ENCODE measurements around the gene TTC27.

The TTC27 gene
- total RNA-seq, result 20.9 to 23.9 (median 23.8) reads per million in 3 donors

GRCh38 chr2:32627814-32628579, at the start of gene TTC27:
TTC27 (plus strand) TSS chr2:32628050; CDS start chr2:32628293, 243 bp downstream.
- Histone ChIP-seq H3K27ac (ENCODE audit: insufficient read depth, low read length, poor library complexity, severe bottlenecking) (peak within 1 kb of the TSS; percentile 58), H3K36me3 (ENCODE audit: control insufficient read depth, insufficient read depth, low read length) (peaks cover 3% of the 10 kb centered on the region), H3K9me3 (ENCODE audit: control insufficient read depth, low read length) (no peaks in the 10 kb centered on the region), H3K4me3 (ENCODE audit: insufficient read depth, low read depth, low read length, poor library complexity, severe bottlenecking) (peak within 1 kb of the TSS; percentile 94), H3K4me1 (ENCODE audit: control insufficient read depth, insufficient read depth, low read length, poor library complexity, severe bottlenecking) (peaks cover 11% of the 10 kb centered on the region), H3K27me3 (replicated peaks; ENCODE audit: control insufficient read depth, insufficient read depth, low read length, poor library complexity, severe bottlenecking) (no peaks in the 10 kb centered on the region)
- DNase-seq, result peak; percentile 84 to 92 (median 92)

- Histone ChIP-seq H3K27me3 (replicated peaks; ENCODE audit: control insufficient read depth, insufficient read depth, low read length, poor library complexity, severe bottlenecking) (no peaks in the 10 kb centered on the region), H3K27ac (ENCODE audit: insufficient read depth, low read length, poor library complexity, severe bottlenecking) (no peak overlapping the region), H3K4me1 (ENCODE audit: control insufficient read depth, insufficient read depth, low read length, poor library complexity, severe bottlenecking) (peaks cover 10% of the 10 kb centered on the region), H3K4me3 (ENCODE audit: insufficient read depth, low read depth, low read length, poor library complexity, severe bottlenecking) (no peak overlapping the region), H3K9me3 (ENCODE audit: control insufficient read depth, low read length) (no peaks in the 10 kb centered on the region), H3K36me3 (ENCODE audit: control insufficient read depth, insufficient read depth, low read length) (peaks cover 1% of the 10 kb centered on the region)
- DNase-seq, result no peak
These were observed 36.0 kb upstream of the TTC27 start for GRCh38 chr2:32591669-32592463.

- H3K36me3 ChIP-seq (ENCODE audit: control insufficient read depth, insufficient read depth, low read length), result peaks cover 16% of the 10 kb centered on the region
These were observed 33.3 kb upstream of the TTC27 start for GRCh38 chr2:32594573-32594972.

GRCh38 chr2:32611366-32611765, 16.5 kb upstream of the TTC27 start:
- Histone ChIP-seq H3K36me3 (ENCODE audit: control insufficient read depth, insufficient read depth, low read length) (peaks cover 35% of the 10 kb centered on the region), H3K9me3 (ENCODE audit: control insufficient read depth, low read length) (no peaks in the 10 kb centered on the region), H3K4me3 (ENCODE audit: insufficient read depth, low read depth, low read length, poor library complexity, severe bottlenecking) (no peak overlapping the region), H3K27me3 (replicated peaks; ENCODE audit: control insufficient read depth, insufficient read depth, low read length, poor library complexity, severe bottlenecking) (no peaks in the 10 kb centered on the region), H3K4me1 (ENCODE audit: control insufficient read depth, insufficient read depth, low read length, poor library complexity, severe bottlenecking) (no peaks in the 10 kb centered on the region), H3K27ac (ENCODE audit: insufficient read depth, low read length, poor library complexity, severe bottlenecking) (no peak overlapping the region)
- no peak for DNase-seq

More at GRCh38 chr2:32594573-32594972, 33.3 kb upstream of the TTC27 start:
- no peak overlapping the region for H3K4me3 ChIP-seq (ENCODE audit: insufficient read depth, low read depth, low read length, poor library complexity, severe bottlenecking)
- H3K27ac ChIP-seq (ENCODE audit: insufficient read depth, low read length, poor library complexity, severe bottlenecking), result no peak overlapping the region
- H3K4me1 ChIP-seq (ENCODE audit: control insufficient read depth, insufficient read depth, low read length, poor library complexity, severe bottlenecking), result peaks cover 10% of the 10 kb centered on the region
- H3K9me3 ChIP-seq (ENCODE audit: control insufficient read depth, low read length), result no peaks in the 10 kb centered on the region
- DNase-seq, result no peak
- H3K27me3 ChIP-seq (replicated peaks; ENCODE audit: control insufficient read depth, insufficient read depth, low read length, poor library complexity, severe bottlenecking), result no peaks in the 10 kb centered on the region

DNA sequence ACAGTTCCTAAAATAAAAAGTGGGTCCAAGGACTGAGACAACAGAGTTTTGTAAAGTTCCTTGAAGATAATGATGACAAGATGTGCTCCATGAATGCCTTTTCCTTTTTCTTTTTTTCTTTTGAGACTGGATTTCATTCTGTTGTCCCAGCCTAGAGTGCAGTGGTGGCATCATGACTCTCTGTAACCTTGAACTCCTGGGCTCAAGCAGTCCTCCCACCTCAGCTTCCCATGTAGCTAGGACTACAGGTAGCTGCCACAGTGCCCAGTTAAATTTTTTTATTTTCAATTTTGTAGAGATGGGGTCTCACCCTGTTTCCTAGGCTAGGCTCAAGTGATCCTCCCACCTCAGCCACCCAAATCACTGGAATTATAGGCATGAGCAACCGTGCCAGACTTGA, 16.1 kb upstream of the TTC27 start:
- H3K27ac ChIP-seq (ENCODE audit: insufficient read depth, low read length, poor library complexity, severe bottlenecking), result no peak overlapping the region
- no peaks in the 10 kb centered on the region for H3K27me3 ChIP-seq (replicated peaks; ENCODE audit: control insufficient read depth, insufficient read depth, low read length, poor library complexity, severe bottlenecking)
- H3K4me1 ChIP-seq (ENCODE audit: control insufficient read depth, insufficient read depth, low read length, poor library complexity, severe bottlenecking), result no peaks in the 10 kb centered on the region
- H3K4me3 ChIP-seq (ENCODE audit: insufficient read depth, low read depth, low read length, poor library complexity, severe bottlenecking), result no peak overlapping the region
- peaks cover 38% of the 10 kb centered on the region for H3K36me3 ChIP-seq (ENCODE audit: control insufficient read depth, insufficient read depth, low read length)
- DNase-seq, result no peak
- no peaks in the 10 kb centered on the region for H3K9me3 ChIP-seq (ENCODE audit: control insufficient read depth, low read length)

DNA sequence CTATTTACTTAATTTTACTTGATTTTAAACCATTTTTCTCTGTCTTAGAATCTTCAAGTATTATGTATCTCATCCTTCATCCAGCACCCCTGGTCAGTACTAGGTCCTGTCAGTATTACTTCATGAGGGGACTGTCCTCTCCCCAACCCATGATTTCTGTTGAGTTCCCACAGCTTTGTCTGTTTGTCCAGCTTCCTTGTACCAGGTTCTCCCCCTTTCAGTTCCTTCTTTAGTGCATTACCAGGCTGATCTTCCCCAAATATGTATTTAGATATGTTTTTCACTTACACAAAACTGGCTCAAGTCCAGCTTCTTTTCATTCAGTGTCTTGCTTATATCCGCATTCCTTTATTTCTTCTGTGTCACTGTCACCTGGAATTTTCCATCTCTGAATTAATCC, 13.8 kb upstream of the TTC27 start:
- Histone ChIP-seq H3K4me1 (ENCODE audit: control insufficient read depth, insufficient read depth, low read length, poor library complexity, severe bottlenecking) (no peaks in the 10 kb centered on the region), H3K36me3 (ENCODE audit: control insufficient read depth, insufficient read depth, low read length) (peaks cover 46% of the 10 kb centered on the region), H3K27ac (ENCODE audit: insufficient read depth, low read length, poor library complexity, severe bottlenecking) (no peak overlapping the region), H3K4me3 (ENCODE audit: insufficient read depth, low read depth, low read length, poor library complexity, severe bottlenecking) (no peak overlapping the region), H3K27me3 (replicated peaks; ENCODE audit: control insufficient read depth, insufficient read depth, low read length, poor library complexity, severe bottlenecking) (no peaks in the 10 kb centered on the region), H3K9me3 (ENCODE audit: control insufficient read depth, low read length) (no peaks in the 10 kb centered on the region)
- no peak for DNase-seq

DNA sequence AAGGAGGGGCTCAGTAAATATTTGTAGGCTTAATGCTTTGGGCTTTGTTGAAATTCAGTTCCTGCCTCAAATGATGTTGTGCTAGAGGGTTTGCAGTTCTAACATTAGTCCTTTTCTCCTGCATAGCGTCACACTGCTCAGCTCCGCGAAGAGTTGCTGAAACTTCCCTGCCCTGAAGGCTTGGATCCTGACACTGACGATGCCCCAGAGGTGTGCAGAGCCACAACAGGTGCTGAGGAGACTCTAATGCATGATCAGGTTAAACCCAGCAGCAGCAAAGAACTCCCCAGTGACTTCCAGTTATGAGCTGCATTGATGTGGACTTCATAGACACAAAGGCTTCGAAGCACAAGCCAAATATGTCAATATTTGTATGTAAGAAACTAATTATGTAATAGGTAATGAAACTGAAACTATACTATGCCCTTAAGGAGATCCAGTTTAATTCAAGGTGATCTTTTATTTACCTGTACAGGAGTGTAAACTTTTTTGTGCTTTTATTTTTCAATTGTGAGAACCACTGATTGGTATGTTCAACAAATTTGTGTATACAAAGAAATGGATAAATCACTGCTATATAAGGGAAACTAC, 10.2 kb upstream of the TTC27 start:
- Histone ChIP-seq H3K4me3 (ENCODE audit: insufficient read depth, low read depth, low read length, poor library complexity, severe bottlenecking) (no peak overlapping the region), H3K27me3 (replicated peaks; ENCODE audit: control insufficient read depth, insufficient read depth, low read length, poor library complexity, severe bottlenecking) (no peaks in the 10 kb centered on the region), H3K36me3 (ENCODE audit: control insufficient read depth, insufficient read depth, low read length) (peaks cover 28% of the 10 kb centered on the region), H3K9me3 (ENCODE audit: control insufficient read depth, low read length) (no peaks in the 10 kb centered on the region), H3K4me1 (ENCODE audit: control insufficient read depth, insufficient read depth, low read length, poor library complexity, severe bottlenecking) (no peaks in the 10 kb centered on the region), H3K27ac (ENCODE audit: insufficient read depth, low read length, poor library complexity, severe bottlenecking) (no peak overlapping the region)
- no peak for DNase-seq

DNA sequence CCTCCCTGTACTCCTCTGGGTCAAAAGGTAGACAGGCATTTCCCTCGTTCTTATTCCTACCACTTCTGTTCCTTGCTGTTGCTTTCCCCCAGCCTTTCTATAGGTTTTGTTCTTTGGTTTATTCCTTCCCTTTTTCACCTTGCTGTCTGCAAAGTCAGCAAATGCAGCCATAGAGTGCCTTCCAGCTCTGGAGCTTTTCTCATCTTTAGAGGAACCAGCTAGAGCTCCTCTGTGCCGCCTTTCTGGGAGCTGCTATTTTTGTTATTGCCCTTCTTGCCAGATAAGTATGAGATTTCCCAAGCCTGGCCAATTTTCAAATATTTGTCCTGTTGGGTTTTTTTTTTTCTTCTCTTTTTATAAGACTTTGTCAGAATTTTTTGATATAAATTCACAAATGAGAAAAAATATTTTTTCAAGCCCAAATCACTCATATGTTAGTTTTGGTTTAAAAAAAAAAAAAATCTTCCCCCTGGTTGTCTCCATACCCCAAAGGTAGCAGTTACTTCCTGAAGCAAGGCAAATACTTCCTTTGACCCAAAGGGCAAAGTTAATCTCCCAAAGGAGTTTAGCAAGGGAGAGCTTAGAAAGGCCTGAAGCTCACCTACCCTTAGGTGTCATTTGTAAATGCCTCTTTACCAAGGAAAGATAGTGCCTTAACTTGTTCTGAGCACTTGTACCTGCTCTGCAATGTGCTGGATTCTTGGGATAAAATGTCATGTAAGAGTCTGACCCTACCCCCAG, 5.1 kb upstream of the TTC27 start:
- DNase-seq, result no peak
- no peaks in the 10 kb centered on the region for H3K9me3 ChIP-seq (ENCODE audit: control insufficient read depth, low read length)
- peaks cover 7% of the 10 kb centered on the region for H3K4me1 ChIP-seq (ENCODE audit: control insufficient read depth, insufficient read depth, low read length, poor library complexity, severe bottlenecking)
- no peaks in the 10 kb centered on the region for H3K27me3 ChIP-seq (replicated peaks; ENCODE audit: control insufficient read depth, insufficient read depth, low read length, poor library complexity, severe bottlenecking)
- peaks cover 14% of the 10 kb centered on the region for H3K36me3 ChIP-seq (ENCODE audit: control insufficient read depth, insufficient read depth, low read length)
- no peak overlapping the region for H3K4me3 ChIP-seq (ENCODE audit: insufficient read depth, low read depth, low read length, poor library complexity, severe bottlenecking)
- H3K27ac ChIP-seq (ENCODE audit: insufficient read depth, low read length, poor library complexity, severe bottlenecking), result no peak overlapping the region

GRCh38 chr2:32623311-32623706, 4.5 kb upstream of the TTC27 start:
- Histone ChIP-seq H3K27me3 (replicated peaks; ENCODE audit: control insufficient read depth, insufficient read depth, low read length, poor library complexity, severe bottlenecking) (no peaks in the 10 kb centered on the region), H3K36me3 (ENCODE audit: control insufficient read depth, insufficient read depth, low read length) (peaks cover 10% of the 10 kb centered on the region), H3K4me3 (ENCODE audit: insufficient read depth, low read depth, low read length, poor library complexity, severe bottlenecking) (no peak overlapping the region), H3K9me3 (ENCODE audit: control insufficient read depth, low read length) (no peaks in the 10 kb centered on the region), H3K27ac (ENCODE audit: insufficient read depth, low read length, poor library complexity, severe bottlenecking) (no peak overlapping the region), H3K4me1 (ENCODE audit: control insufficient read depth, insufficient read depth, low read length, poor library complexity, severe bottlenecking) (peaks cover 7% of the 10 kb centered on the region)
- no peak for DNase-seq
